ENCODE results near the gene ENG. TPM values are rescaled to one million over a fixed set of nuclear protein-coding genes. Genes with fewer than 3 reads are reported as not detected.

The ENG gene
- total RNA-seq, 1 donor, result 30.7 TPM

GRCh38 chr9:127767909-127768331 is 86.5 kb downstream of the ENG start:
- DNase-seq (ENCODE audit: low read depth), result peak; percentile 49

DNA sequence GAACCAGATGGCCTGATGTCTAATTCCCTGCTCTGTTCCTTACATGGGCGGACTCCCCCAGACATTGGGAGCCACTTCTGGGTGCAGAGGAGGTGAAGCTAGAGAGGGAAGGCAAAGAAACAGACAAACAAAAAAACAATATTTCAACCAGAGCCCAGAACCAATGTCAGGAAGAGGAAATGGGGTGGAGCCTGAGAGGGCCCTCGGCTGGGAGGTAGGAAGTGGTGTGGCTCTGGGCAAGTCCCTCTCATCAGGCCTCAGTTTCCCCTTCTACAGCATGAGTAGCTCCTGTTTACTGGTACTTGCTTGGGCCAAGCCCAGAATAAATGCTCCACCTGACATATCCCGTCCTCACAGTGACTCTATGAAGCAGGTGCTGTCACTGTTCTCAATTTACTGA is 87.0 kb downstream of the ENG start:
- TF ChIP-seq CTCF (IDR thresholded peaks at IDR 0.05; ENCODE audit: insufficient read depth, low read depth, low read length), result no peak
- no peak overlapping the region for H3K4me3 ChIP-seq (ENCODE audit: low read depth, low read length)

More at GRCh38 chr9:127767909-127768331, 86.5 kb downstream of the ENG start:
- no peak overlapping the region for H3K4me3 ChIP-seq (ENCODE audit: low read depth, low read length)
- no peak for TF ChIP-seq CTCF (IDR thresholded peaks at IDR 0.05; ENCODE audit: insufficient read depth, low read depth, low read length)

DNA sequence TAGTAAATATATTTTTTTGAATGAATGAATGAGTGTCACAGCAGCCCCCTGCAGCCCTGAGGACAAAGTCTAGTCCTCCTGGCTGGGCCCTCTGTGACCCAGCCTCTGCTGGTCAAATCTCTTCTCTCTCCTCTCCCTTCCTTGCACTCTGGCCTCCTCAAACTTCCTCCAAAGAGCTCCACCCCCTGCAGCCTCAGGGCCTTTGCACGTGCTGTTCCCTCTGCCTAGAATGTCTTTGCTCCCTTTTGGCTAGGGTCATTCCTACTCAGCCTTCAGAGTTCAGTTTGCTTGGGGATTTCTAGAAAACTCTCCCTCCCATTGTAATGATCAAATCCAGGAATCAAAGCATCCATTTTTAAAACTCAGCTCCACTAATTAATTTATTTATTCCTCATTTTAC is 89.0 kb downstream of the ENG start:
- no peak for DNase-seq (ENCODE audit: low read depth)
- H3K4me3 ChIP-seq (ENCODE audit: low read depth, low read length), result no peak overlapping the region
- no peak for TF ChIP-seq CTCF (IDR thresholded peaks at IDR 0.05; ENCODE audit: insufficient read depth, low read depth, low read length)

More for the DNA sequence above, 87.0 kb downstream of the ENG start:
- DNase-seq (ENCODE audit: low read depth), result no peak

Small RNA genes lying within 50 kb of the gene (small RNA-seq; reads per million reads assigned to genes)
- gene MIR4672 (0.75 reads per million), gene RF00019 (not detected), gene RNA5SP296 (not detected)

Other genes with a start within 250 kb of the ENG start
- 12.6 and 19.9 TPM in 2 replicates for gene STXBP1, start 242.4 kb downstream of the ENG start, total RNA-seq
- gene CFAP157, start 147.7 kb downstream of the ENG start, total RNA-seq, result under 0.01 TPM in 2 replicates
- 11.7 and 16.4 TPM in 2 replicates for gene PTRH1, start 139.0 kb downstream of the ENG start, total RNA-seq
- gene TTC16, start 138.6 kb downstream of the ENG start, total RNA-seq, result not detected in 2 replicates
- gene TOR2A, start 119.4 kb downstream of the ENG start, total RNA-seq, result 4.2 and 5.2 TPM in 2 replicates
- 0.32 and 0.43 TPM in 2 replicates for gene SH2D3C, start 76.0 kb downstream of the ENG start, total RNA-seq
- gene CDK9, start 68.6 kb downstream of the ENG start, total RNA-seq, result 37.0 and 50.1 TPM in 2 replicates
- 77.7 and 93.7 TPM in 2 replicates for gene FPGS, start 51.8 kb downstream of the ENG start, total RNA-seq
- gene AK1, start 23.0 kb upstream of the ENG start, total RNA-seq, result 37.1 and 43.8 TPM in 2 replicates
- 39.9 and 44.0 TPM in 2 replicates for gene ST6GALNAC6, start 44.9 kb upstream of the ENG start, total RNA-seq
- 30.0 and 34.1 TPM in 2 replicates for gene ST6GALNAC4, start 62.4 kb upstream of the ENG start, total RNA-seq
- gene PIP5KL1, start 76.1 kb upstream of the ENG start, total RNA-seq, result 2.6 and 3.5 TPM in 2 replicates
- gene DPM2, start 83.2 kb upstream of the ENG start, total RNA-seq, result 11.2 and 11.9 TPM in 2 replicates
- 15.5 and 16.4 TPM in 2 replicates for gene EEIG1, start 126.3 kb upstream of the ENG start, total RNA-seq
- gene NAIF1, start 212.7 kb upstream of the ENG start, total RNA-seq, result 6.8 and 10.8 TPM in 2 replicates
- gene SLC25A25, start 213.6 kb upstream of the ENG start, total RNA-seq, result 36.1 and 47.5 TPM in 2 replicates

Measured in fibroblast of villous mesenchyme (primary cell).